Fibroblast of pulmonary artery (primary cell): ENCODE data around the gene HLCS.
"Not testable (repeated sequence)": the region's sequence is repeated elsewhere in the genome, so short reads cannot be mapped to it uniquely, and the experiment has no call there.

Source experiments
- DNase-seq: peaks from one replicate; pipeline ENCODE4 v3.0.0-alpha.2; 2010; ENCODE audit warnings: low read depth
- H3K4me3 ChIP-seq: replicated peaks from 2 replicates; pipeline ENCODE4 v1.5.1; 2011; ENCODE audit warnings: low read depth, mild to moderate bottlenecking, control low read depth, low read length, moderate library complexity
- TF ChIP-seq, protein P1 (sequence below): IDR thresholded peaks from 2 replicates; pipeline ENCODE4 v1.5.1; 2011; ENCODE audit warnings: mild to moderate bottlenecking, control low read depth, low read length, inconsistent platforms; ENCODE audit errors: missing control alignments

The HLCS gene

GRCh38 chr21:36966066-36966820 lies at the start of gene HLCS:
Gene HLCS (minus strand): TSS chr21:36966669. CDS start chr21:36966638, 31 bp downstream.
- peak; percentile 51 for DNase-seq
- peak within 1 kb of the TSS; percentile 66 for H3K4me3 ChIP-seq
- TF ChIP-seq, protein P1, sequence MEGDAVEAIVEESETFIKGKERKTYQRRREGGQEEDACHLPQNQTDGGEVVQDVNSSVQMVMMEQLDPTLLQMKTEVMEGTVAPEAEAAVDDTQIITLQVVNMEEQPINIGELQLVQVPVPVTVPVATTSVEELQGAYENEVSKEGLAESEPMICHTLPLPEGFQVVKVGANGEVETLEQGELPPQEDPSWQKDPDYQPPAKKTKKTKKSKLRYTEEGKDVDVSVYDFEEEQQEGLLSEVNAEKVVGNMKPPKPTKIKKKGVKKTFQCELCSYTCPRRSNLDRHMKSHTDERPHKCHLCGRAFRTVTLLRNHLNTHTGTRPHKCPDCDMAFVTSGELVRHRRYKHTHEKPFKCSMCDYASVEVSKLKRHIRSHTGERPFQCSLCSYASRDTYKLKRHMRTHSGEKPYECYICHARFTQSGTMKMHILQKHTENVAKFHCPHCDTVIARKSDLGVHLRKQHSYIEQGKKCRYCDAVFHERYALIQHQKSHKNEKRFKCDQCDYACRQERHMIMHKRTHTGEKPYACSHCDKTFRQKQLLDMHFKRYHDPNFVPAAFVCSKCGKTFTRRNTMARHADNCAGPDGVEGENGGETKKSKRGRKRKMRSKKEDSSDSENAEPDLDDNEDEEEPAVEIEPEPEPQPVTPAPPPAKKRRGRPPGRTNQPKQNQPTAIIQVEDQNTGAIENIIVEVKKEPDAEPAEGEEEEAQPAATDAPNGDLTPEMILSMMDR = no peak

GRCh38 chr21:37009740-37010341 lies 43.4 kb upstream of the HLCS start:
- TF ChIP-seq, protein P1 = peak; percentile 88
- peak overlapping the region; percentile 48 for H3K4me3 ChIP-seq
- peak; percentile 89 for DNase-seq

GRCh38 chr21:37008724-37009123 lies 42.3 kb upstream of the HLCS start:
- no peak overlapping the region for H3K4me3 ChIP-seq
- TF ChIP-seq, protein P1 = no peak
- DNase-seq = no peak

DNA sequence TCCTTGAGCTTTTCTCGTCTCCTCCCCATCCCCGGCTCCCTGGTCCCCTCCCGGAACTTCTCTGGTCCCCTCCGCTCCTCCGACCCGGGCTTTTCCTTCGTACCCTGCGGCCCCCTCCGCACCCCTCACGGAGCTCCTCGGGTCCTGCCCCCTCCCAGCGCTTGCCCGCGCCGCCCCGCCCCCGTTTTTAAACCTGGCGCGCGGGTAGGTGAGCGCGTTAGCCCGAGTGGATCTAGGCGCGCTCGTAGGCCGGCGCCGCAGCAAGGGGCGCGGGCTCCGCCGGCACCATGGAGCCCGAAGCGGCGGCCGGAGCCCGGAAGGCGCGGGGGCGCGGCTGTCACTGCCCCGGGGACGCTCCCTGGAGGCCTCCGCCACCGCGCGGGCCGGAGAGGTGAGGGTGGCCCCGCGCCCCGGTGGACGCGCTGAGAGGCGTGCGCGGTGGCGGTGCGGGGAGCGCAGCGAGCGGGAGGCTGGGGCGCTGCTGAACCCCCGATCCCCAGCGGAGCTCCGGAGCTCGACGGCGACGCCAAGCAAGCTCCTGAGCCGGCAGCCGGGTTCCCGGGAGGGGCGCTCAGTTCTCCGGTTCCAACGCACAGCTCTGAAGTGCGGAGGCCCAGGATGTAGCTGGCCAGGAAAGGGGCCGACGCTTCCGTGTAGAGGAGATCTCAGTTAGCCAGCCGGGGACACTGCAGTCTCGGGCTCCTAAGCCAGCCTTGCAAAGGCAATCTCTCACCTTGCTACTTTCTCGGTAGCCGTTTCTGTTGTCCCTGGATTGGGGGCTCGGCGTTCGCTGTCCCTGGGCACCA lies 40.2 kb upstream of the HLCS start, which contains the start of gene RIPPLY3:
RIPPLY3 (plus strand) TSS at position 217 of the 806 bp plus-strand sequence; CDS start at position 288, 71 bp downstream.
- DNase-seq = peak; percentile 13
- TF ChIP-seq, protein P1 = no peak
- H3K4me3 ChIP-seq = peak within 1 kb of the TSS; percentile 42

GRCh38 chr21:37005548-37006485 lies 39.3 kb upstream of the HLCS start:
- TF ChIP-seq, protein P1 = no peak
- no peak for DNase-seq
- H3K4me3 ChIP-seq = peak overlapping the region; percentile 42

GRCh38 chr21:37003917-37004316 lies 37.4 kb upstream of the HLCS start:
- not testable (repeated sequence) for DNase-seq, H3K4me3 ChIP-seq

GRCh38 chr21:37002851-37003250 lies 36.4 kb upstream of the HLCS start:
- H3K4me3 ChIP-seq = not testable (repeated sequence)

More at GRCh38 chr21:37002851-37003250, 36.4 kb upstream of the HLCS start:
- DNase-seq = not testable (repeated sequence)
